Right lobe of liver (tissue), 6 donors: ENCODE results near the gene PEPD. TPM values are rescaled to one million over a fixed set of nuclear protein-coding genes. Genes with fewer than 3 reads are reported as not detected.
A peak's percentile ranks its signal among the peaks of the same experiment; 100 is the strongest.

Experiments used
- ATAC-seq, 4 donors: fragments of 200-7000 bp; cut with Tn5 transposase; one replicate each; pipeline ENCODE4 v1.9.1; 2020; ENCODE audit warnings: mild to moderate bottlenecking in 4 of 4, moderate library complexity in 4 of 4
- DNase-seq, 3 donors: peaks; one replicate each; pipeline ENCODE4 v3.0.0-alpha.2; 2020
- H3K27ac ChIP-seq, 3 donors: fragments of 200-600 bp; one replicate each; pipeline ENCODE4 v1.8.0; 2022
- H3K27me3 ChIP-seq, 2 donors: fragments of 200-600 bp; one replicate each; pipeline ENCODE4 v1.8.0; 2022
- H3K36me3 ChIP-seq, 4 donors: fragments of 200-600 bp; sonication (generic) in 1 of 4; one replicate each; pipeline versions ENCODE4 v1.5.1 to v1.8.0; 2017 to 2022; ENCODE audit warnings: control low read depth in 1 of 4
- H3K4me1 ChIP-seq, 4 donors: fragments of 200-600 bp; sonication (generic) in 1 of 4; one replicate each; pipeline versions ENCODE4 v1.5.1 to v1.8.0; 2017 to 2022; ENCODE audit warnings: control low read depth in 1 of 4
- H3K4me3 ChIP-seq, 3 donors: fragments of 200-600 bp; one replicate each; pipeline ENCODE4 v1.8.0; 2022
- H3K9me3 ChIP-seq, 4 donors: fragments of 200-600 bp; sonication (generic) in 1 of 4; one replicate each; pipeline versions ENCODE4 v1.5.1 to v1.8.0; 2017 to 2022; ENCODE audit warnings: control low read depth in 1 of 4
- CTCF ChIP-seq, 4 donors: fragments of 200-600 bp in 3 of 4; fragments of 450-650 bp in 1 of 4; IDR thresholded peaks; one replicate each; pipeline versions ENCODE4 v1.5.1 to v1.8.0; 2016 to 2022; ENCODE audit warnings: antibody characterized with exemption in 4 of 4, mild to moderate bottlenecking in 2 of 4
- POLR2A ChIP-seq: fragments of 450-650 bp; IDR thresholded peaks from one replicate; pipeline ENCODE4 v1.6.1; 2017; ENCODE audit warnings: antibody characterized with exemption, mild to moderate bottlenecking
- WGBS: methylation state at CpG from one replicate; pipeline ENCODE4 v1.1.6; 2018; ENCODE audit warnings: low coverage, low lambda C conversion rate; ENCODE audit not compliant: insufficient coverage; ENCODE audit errors: missing lambda C conversion rate; 5-methylcytosine and 5-hydroxymethylcytosine counted together
- intact Hi-C, 2 donors: fragments of 100-400 bp; cut with DNase I; formaldehyde crosslinking; loops; one replicate each; pipeline versions ENCODE4 v1.11.2 to v1.14.1; 2022
- total RNA-seq, 6 experiments: library from RNA; depleted of rRNA in 2 of 6; stranded (reverse); fragments of >200 nt in 2 of 6; fragmentation: NEBNext Ultra II Directional in 3 of 6; extraction: Animal tissue kit (Norgen Biotek cat#: 25700) in 3 of 6; gene quantifications; one replicate each; pipeline versions ENCODE4 v1.1.0 to v1.2.4, GENCODE V29; 2016 to 2023
- donor health status: DM: no; HTN: yes; CAD: no.
- donor health status: DM: no; HTN: no; CAD: no.
- donor health status: DM: no; HTN: no; CAD: no.
- donor health status: DM: no; HTN: yes; CAD: no.
- donor health status: DM: no; HTN: yes; CAD: no.

PEPD gene
- total RNA-seq, 6 experiments from 2014 or later = 121 to 261 (median 167) TPM

GRCh38 chr19:33512580-33513137 lies 8.9 kb downstream of the PEPD start:
- no peaks in the 10 kb centered on the region for H3K9me3 ChIP-seq
- DNase-seq (no peak), ATAC-seq (no peak)
- H3K36me3 ChIP-seq = peaks cover 0 to 18% (median 7%) of the 10 kb centered on the region in 4 donors
- H3K4me3 ChIP-seq = no peak overlapping the region
- H3K27me3 ChIP-seq = no peaks in the 10 kb centered on the region
- WGBS = 60% methylated on average over 1 of the region's 23 CpGs
- TF ChIP-seq CTCF (IDR thresholded peaks at IDR 0.05) (no peak), POLR2A (no peak)
- H3K27ac ChIP-seq = no peak overlapping the region
- H3K4me1 ChIP-seq = peaks cover 0 to 40% (median 3%) of the 10 kb centered on the region in 4 donors
- intact Hi-C loops = no loop called here

GRCh38 chr19:33512021-33512420 lies 9.6 kb downstream of the PEPD start:
- TF ChIP-seq POLR2A = no peak
- TF ChIP-seq CTCF (IDR thresholded peaks at IDR 0.05) = no peak
- peaks cover 0 to 46% (median 6%) of the 10 kb centered on the region in 4 donors for H3K4me1 ChIP-seq
- DNase-seq (no peak), ATAC-seq (no peak)
- intact Hi-C loops = no loop called here
- H3K36me3 ChIP-seq = peaks cover 0 to 18% (median 7%) of the 10 kb centered on the region in 4 donors
- no peaks in the 10 kb centered on the region for H3K9me3 ChIP-seq
- 100% methylated on average over 2 of the region's 3 CpGs for WGBS
- no peak overlapping the region for H3K27ac ChIP-seq
- H3K4me3 ChIP-seq = no peak overlapping the region
- H3K27me3 ChIP-seq = no peaks in the 10 kb centered on the region

GRCh38 chr19:33511346-33511745 lies 10.2 kb downstream of the PEPD start:
- H3K27ac ChIP-seq = peak overlapping the region in 1 of 3 donors; percentile 93
- no peak for ATAC-seq
- peaks cover 0 to 47% (median 6%) of the 10 kb centered on the region in 4 donors for H3K4me1 ChIP-seq
- intact Hi-C loops = no loop called here
- TF ChIP-seq CTCF (IDR thresholded peaks at IDR 0.05) (no peak), POLR2A (no peak)
- peaks cover 0 to 18% (median 7%) of the 10 kb centered on the region in 4 donors for H3K36me3 ChIP-seq
- H3K4me3 ChIP-seq = no peak overlapping the region
- DNase-seq = no peak
- WGBS = 93% methylated on average over 11 of the region's 13 CpGs
- no peaks in the 10 kb centered on the region for H3K9me3 ChIP-seq
- no peaks in the 10 kb centered on the region for H3K27me3 ChIP-seq

- H3K9me3 ChIP-seq = no peaks in the 10 kb centered on the region
- H3K4me1 ChIP-seq = peaks cover 0 to 42% (median 6%) of the 10 kb centered on the region in 4 donors
- H3K36me3 ChIP-seq = peaks cover 0 to 18% (median 7%) of the 10 kb centered on the region in 4 donors
- H3K27ac ChIP-seq = peak overlapping the region in 1 of 3 donors; percentile 93
- no peak overlapping the region for H3K4me3 ChIP-seq
- DNase-seq (peak in 2 of 3 donors; percentile 60 to 79), ATAC-seq (peak in 3 of 4 donors; percentile 5 to 43 (median 18))
- WGBS = 77% methylated on average over 4 of the region's 11 CpGs
- H3K27me3 ChIP-seq = no peaks in the 10 kb centered on the region
- TF ChIP-seq POLR2A (no peak), CTCF (IDR thresholded peaks at IDR 0.05) (no peak)
- intact Hi-C loops = no loop called here
These were observed 11.0 kb downstream of the PEPD start for GRCh38 chr19:33510462-33511194.
